Measurements from ENCODE around the gene MRGPRX1. TPM values are rescaled to one million over a fixed set of nuclear protein-coding genes. Genes with fewer than 3 reads are reported as not detected.
"Not testable (repeated sequence)": the region's sequence is repeated elsewhere in the genome, so short reads cannot be mapped to it uniquely, and the experiment has no call there.

The MRGPRX1 gene
- polyA plus RNA-seq, 2 donors: not detected

DNA sequence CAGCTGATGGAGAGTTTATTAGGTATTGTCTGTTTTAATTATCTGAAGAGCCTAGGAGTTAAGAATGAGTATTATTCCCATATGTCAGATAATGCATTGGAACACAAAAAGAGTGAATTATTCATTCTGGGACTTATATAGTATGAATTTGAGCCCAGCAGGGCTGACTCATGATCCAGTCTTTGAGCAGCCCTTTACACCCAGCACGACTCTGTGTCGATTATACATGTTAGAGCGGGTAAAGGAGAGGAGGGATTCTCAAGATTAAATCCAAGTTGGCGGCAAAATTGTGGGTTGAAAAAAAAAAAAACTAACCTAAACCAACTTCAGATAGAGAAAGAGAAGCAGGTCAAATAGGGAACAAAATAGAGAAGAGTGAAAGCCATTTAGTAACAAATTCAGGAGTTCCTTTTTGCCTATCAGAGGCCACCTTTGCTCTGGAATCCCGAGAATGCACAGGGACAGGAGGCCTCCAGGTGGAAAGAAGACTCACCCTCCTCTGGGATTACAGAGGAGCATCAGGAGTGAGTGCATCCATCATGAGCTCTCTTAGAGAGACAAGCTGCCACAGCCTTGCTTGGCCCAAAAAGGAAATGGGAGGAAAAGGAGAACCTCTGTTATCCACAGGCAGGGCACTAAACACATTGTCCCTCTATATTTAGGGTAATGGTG, 3.1 kb downstream of the MRGPRX1 start:
- H3K9me3 ChIP-seq (ENCODE audit: control insufficient read depth in 2 of 2, insufficient read depth in 1 of 2, low read depth in 1 of 2, low read length in 1 of 2): no peaks in the 10 kb centered on the region
- no peaks in the 10 kb centered on the region for H3K4me1 ChIP-seq (ENCODE audit: control insufficient read depth in 2 of 2, insufficient read depth in 2 of 2, low read length in 1 of 2)
- WGBS, 2 donors: 41 to 57% methylated on average over 5 of the region's 5 CpGs
- no peaks in the 10 kb centered on the region for H3K27me3 ChIP-seq (ENCODE audit: control insufficient read depth in 1 of 2, insufficient read depth in 2 of 2, low read length in 2 of 2)
- H3K36me3 ChIP-seq (ENCODE audit: control insufficient read depth in 2 of 2, insufficient read depth in 2 of 2, low read length in 1 of 2): no peaks in the 10 kb centered on the region
- no peak overlapping the region for H3K27ac ChIP-seq (ENCODE audit: low read depth in 2 of 2, low read length in 1 of 2)
- H3K4me3 ChIP-seq (ENCODE audit: low read depth in 1 of 2, low read length in 2 of 2): no peak overlapping the region

DNA sequence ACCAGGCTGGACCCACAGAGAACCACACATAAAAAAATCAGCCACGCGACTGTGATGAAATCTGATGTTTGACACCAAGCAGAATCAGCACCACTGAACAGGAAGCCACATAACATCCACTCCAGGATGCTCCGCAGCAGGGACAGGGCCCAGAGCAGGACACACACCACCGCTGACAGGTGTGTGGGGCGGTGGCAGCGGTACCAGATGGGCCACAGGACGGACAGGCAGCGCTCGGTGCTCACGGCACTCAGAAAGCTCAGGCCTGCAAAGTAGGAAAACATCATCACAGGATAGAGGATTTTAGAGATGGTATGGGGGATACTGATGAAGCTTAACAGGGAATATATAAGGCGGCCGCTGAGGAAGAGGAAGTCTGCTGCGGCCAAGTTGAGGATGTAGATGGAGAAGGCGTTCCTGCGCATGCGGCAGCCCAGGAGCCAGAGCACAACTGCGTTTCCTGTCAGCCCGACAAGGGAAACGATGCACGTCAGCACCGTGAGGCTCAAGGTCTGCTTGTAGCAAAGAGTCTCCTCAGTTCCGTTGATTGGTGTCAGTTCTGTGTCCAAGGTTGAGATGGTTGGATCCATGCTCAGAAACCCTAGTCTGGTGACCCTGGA, 4.9 kb downstream of the MRGPRX1 start:
- no peaks in the 10 kb centered on the region for H3K4me1 ChIP-seq (ENCODE audit: control insufficient read depth in 2 of 2, insufficient read depth in 2 of 2, low read length in 1 of 2)
- no peak overlapping the region for H3K4me3 ChIP-seq (ENCODE audit: low read depth in 1 of 2, low read length in 2 of 2)
- no peaks in the 10 kb centered on the region for H3K27me3 ChIP-seq (ENCODE audit: control insufficient read depth in 1 of 2, insufficient read depth in 2 of 2, low read length in 2 of 2)
- H3K9me3 ChIP-seq (ENCODE audit: control insufficient read depth in 2 of 2, insufficient read depth in 1 of 2, low read depth in 1 of 2, low read length in 1 of 2): no peaks in the 10 kb centered on the region
- WGBS, 2 donors: 84 to 87% methylated on average over 22 of the region's 22 CpGs
- no peak overlapping the region for H3K27ac ChIP-seq (ENCODE audit: low read depth in 2 of 2, low read length in 1 of 2)
- H3K36me3 ChIP-seq (ENCODE audit: control insufficient read depth in 2 of 2, insufficient read depth in 2 of 2, low read length in 1 of 2): no peaks in the 10 kb centered on the region

- no peaks in the 10 kb centered on the region for H3K36me3 ChIP-seq (ENCODE audit: control insufficient read depth in 2 of 2, insufficient read depth in 2 of 2, low read length in 1 of 2)
- H3K9me3 ChIP-seq (ENCODE audit: control insufficient read depth in 2 of 2, insufficient read depth in 1 of 2, low read depth in 1 of 2, low read length in 1 of 2): no peaks in the 10 kb centered on the region
- 87 to 88% methylated on average over 3 of the region's 3 CpGs for WGBS, 2 donors
- no peak overlapping the region for H3K4me3 ChIP-seq (ENCODE audit: low read depth in 1 of 2, low read length in 2 of 2)
- no peaks in the 10 kb centered on the region for H3K27me3 ChIP-seq (ENCODE audit: control insufficient read depth in 1 of 2, insufficient read depth in 2 of 2, low read length in 2 of 2)
- H3K4me1 ChIP-seq (ENCODE audit: control insufficient read depth in 2 of 2, insufficient read depth in 2 of 2, low read length in 1 of 2): no peaks in the 10 kb centered on the region
- no peak overlapping the region for H3K27ac ChIP-seq (ENCODE audit: low read depth in 2 of 2, low read length in 1 of 2)
These were observed 11.5 kb downstream of the MRGPRX1 start for GRCh38 chr11:18927550-18928322.

DNA sequence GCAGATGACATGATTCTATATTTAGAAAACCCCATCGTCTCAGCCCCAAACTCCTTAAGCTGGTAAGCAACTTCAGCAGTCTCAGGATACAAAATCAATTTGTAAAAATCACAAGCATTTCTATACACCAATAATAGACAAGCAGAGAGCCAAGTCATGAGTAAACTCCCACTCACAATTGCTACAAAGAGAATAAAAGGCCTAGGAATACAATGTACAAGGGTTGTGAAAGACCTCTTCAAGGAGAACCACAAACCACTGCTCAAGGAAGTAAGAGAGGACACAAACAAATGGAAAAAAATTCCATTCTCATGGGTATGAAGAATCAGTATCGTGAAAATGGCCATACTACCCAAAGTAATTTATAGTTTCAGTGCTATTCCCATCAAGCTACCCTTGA, 13.8 kb downstream of the MRGPRX1 start:
- 54 to 73% methylated on average over 2 of the region's 2 CpGs for WGBS, 2 donors
- H3K4me1 ChIP-seq (ENCODE audit: control insufficient read depth in 2 of 2, insufficient read depth in 2 of 2, low read length in 1 of 2); H3K4me3 ChIP-seq (ENCODE audit: low read depth in 1 of 2, low read length in 2 of 2); H3K36me3 ChIP-seq (ENCODE audit: control insufficient read depth in 2 of 2, insufficient read depth in 2 of 2, low read length in 1 of 2); H3K9me3 ChIP-seq (ENCODE audit: control insufficient read depth in 2 of 2, insufficient read depth in 1 of 2, low read depth in 1 of 2, low read length in 1 of 2); H3K27me3 ChIP-seq (ENCODE audit: control insufficient read depth in 1 of 2, insufficient read depth in 2 of 2, low read length in 2 of 2); H3K27ac ChIP-seq (ENCODE audit: low read depth in 2 of 2, low read length in 1 of 2): not testable (repeated sequence)

GRCh38 chr11:18912883-18913282, 26.3 kb downstream of the MRGPRX1 start:
- no peaks in the 10 kb centered on the region for H3K9me3 ChIP-seq (ENCODE audit: control insufficient read depth in 2 of 2, insufficient read depth in 1 of 2, low read depth in 1 of 2, low read length in 1 of 2)
- 48 to 58% methylated on average over 2 of the region's 2 CpGs for WGBS, 2 donors
- no peaks in the 10 kb centered on the region for H3K27me3 ChIP-seq (ENCODE audit: control insufficient read depth in 1 of 2, insufficient read depth in 2 of 2, low read length in 2 of 2)
- no peak overlapping the region for H3K4me3 ChIP-seq (ENCODE audit: low read depth in 1 of 2, low read length in 2 of 2)
- no peaks in the 10 kb centered on the region for H3K4me1 ChIP-seq (ENCODE audit: control insufficient read depth in 2 of 2, insufficient read depth in 2 of 2, low read length in 1 of 2)
- H3K27ac ChIP-seq (ENCODE audit: low read depth in 2 of 2, low read length in 1 of 2): no peak overlapping the region
- no peaks in the 10 kb centered on the region for H3K36me3 ChIP-seq (ENCODE audit: control insufficient read depth in 2 of 2, insufficient read depth in 2 of 2, low read length in 1 of 2)

DNA sequence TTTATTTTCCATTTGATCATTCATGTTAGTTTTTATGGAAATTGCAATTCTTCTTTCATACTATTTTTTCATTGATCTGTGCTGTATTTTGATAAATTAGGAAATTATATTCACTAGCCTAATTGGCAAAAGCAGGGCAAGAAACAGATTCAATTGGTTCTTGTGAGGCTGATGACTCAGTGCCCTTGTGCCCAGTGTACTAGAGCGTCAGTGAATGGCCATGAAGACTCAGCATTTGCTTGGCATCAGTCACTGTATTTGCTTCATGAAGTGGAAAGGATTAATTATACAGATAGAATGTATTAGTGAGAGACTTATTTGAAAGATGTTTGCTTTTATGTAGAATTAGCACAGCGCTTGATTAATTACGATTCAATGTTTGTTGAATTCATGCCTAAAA, 31.8 kb downstream of the MRGPRX1 start:
- Histone ChIP-seq H3K27me3 (ENCODE audit: control insufficient read depth in 1 of 2, insufficient read depth in 2 of 2, low read length in 2 of 2) (no peaks in the 10 kb centered on the region), H3K36me3 (ENCODE audit: control insufficient read depth in 2 of 2, insufficient read depth in 2 of 2, low read length in 1 of 2) (no peaks in the 10 kb centered on the region), H3K27ac (ENCODE audit: low read depth in 2 of 2, low read length in 1 of 2) (no peak overlapping the region), H3K9me3 (ENCODE audit: control insufficient read depth in 2 of 2, insufficient read depth in 1 of 2, low read depth in 1 of 2, low read length in 1 of 2) (no peaks in the 10 kb centered on the region), H3K4me3 (ENCODE audit: low read depth in 1 of 2, low read length in 2 of 2) (no peak overlapping the region), H3K4me1 (ENCODE audit: control insufficient read depth in 2 of 2, insufficient read depth in 2 of 2, low read length in 1 of 2) (no peaks in the 10 kb centered on the region)
- 58 to 67% methylated on average over 3 of the region's 3 CpGs for WGBS, 2 donors

DNA sequence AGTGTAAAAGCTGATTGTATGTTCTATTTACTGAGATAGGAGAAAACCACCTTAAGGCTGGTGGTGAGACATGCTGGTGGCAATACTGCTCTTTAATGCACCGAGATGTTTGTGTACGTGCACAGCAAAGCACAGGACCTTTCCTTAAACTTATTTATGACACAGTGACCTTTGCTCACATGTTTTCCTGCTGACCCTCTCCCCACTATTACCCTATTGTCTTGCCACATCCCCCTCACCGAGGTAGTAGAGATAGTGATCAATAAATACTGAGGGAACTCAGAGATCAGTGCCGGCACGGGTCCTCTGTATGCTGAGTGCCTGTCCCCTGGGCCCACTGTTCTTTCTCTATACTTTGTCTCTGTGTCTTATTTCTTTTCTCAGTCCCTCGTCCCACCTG, 38.6 kb downstream of the MRGPRX1 start:
- H3K4me3 ChIP-seq (ENCODE audit: low read depth in 1 of 2, low read length in 2 of 2): not testable (repeated sequence)

DNA sequence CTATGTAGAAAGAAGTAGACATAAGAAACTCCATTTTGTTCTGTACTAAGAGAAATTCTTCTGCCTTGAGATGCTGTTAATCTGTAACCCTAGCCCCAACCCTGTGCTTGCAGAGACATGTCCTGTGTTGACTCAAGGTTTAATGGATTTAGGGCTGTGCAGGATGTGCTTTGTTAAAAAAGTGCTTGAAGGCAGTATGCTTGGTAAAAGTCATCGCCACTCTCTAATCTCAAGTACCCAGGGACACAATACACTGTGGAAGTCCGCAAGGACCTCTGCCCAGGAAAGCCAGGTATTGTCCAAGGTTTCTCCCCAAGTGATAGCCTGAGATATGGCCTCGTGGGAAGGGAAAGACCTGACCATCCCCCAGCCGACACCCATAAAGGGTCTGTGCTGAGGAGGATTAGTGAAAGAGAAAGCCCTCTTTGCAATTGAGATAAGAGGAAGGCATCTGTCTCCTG, 39.0 kb downstream of the MRGPRX1 start:
- H3K27me3 ChIP-seq (ENCODE audit: control insufficient read depth in 1 of 2, insufficient read depth in 2 of 2, low read length in 2 of 2); H3K4me1 ChIP-seq (ENCODE audit: control insufficient read depth in 2 of 2, insufficient read depth in 2 of 2, low read length in 1 of 2); H3K36me3 ChIP-seq (ENCODE audit: control insufficient read depth in 2 of 2, insufficient read depth in 2 of 2, low read length in 1 of 2); H3K4me3 ChIP-seq (ENCODE audit: low read depth in 1 of 2, low read length in 2 of 2); H3K9me3 ChIP-seq (ENCODE audit: control insufficient read depth in 2 of 2, insufficient read depth in 1 of 2, low read depth in 1 of 2, low read length in 1 of 2); H3K27ac ChIP-seq (ENCODE audit: low read depth in 2 of 2, low read length in 1 of 2): not testable (repeated sequence)
- 20 to 26% methylated on average over 4 of the region's 4 CpGs for WGBS, 2 donors

More for the DNA sequence above, 38.6 kb downstream of the MRGPRX1 start:
- not testable (repeated sequence) for H3K4me1 ChIP-seq (ENCODE audit: control insufficient read depth in 2 of 2, insufficient read depth in 2 of 2, low read length in 1 of 2); H3K36me3 ChIP-seq (ENCODE audit: control insufficient read depth in 2 of 2, insufficient read depth in 2 of 2, low read length in 1 of 2); H3K27ac ChIP-seq (ENCODE audit: low read depth in 2 of 2, low read length in 1 of 2); H3K27me3 ChIP-seq (ENCODE audit: control insufficient read depth in 1 of 2, insufficient read depth in 2 of 2, low read length in 2 of 2); H3K9me3 ChIP-seq (ENCODE audit: control insufficient read depth in 2 of 2, insufficient read depth in 1 of 2, low read depth in 1 of 2, low read length in 1 of 2)
- WGBS, 2 donors: 27 to 34% methylated on average over 6 of the region's 6 CpGs

DNA sequence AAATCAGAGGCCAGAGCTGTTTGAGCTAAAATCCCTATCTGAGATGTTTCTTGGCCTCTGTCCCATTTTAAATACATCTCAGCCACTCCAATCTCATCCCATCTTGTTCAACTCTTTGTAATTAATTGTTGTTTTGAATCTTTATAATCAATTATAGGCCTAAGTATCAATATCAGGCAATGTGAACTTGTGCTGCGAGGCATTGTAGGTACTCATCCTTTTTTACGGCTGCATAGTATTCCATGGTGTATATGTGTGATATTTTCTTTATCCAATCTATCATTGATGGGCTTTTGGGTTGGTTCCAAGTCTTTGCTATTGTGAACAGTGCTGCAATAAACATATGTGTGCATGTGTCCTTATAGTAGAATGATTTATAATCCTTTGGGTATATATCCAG, 47.5 kb downstream of the MRGPRX1 start:
- H3K4me1 ChIP-seq (ENCODE audit: control insufficient read depth in 2 of 2, insufficient read depth in 2 of 2, low read length in 1 of 2); H3K4me3 ChIP-seq (ENCODE audit: low read depth in 1 of 2, low read length in 2 of 2); H3K9me3 ChIP-seq (ENCODE audit: control insufficient read depth in 2 of 2, insufficient read depth in 1 of 2, low read depth in 1 of 2, low read length in 1 of 2); H3K27me3 ChIP-seq (ENCODE audit: control insufficient read depth in 1 of 2, insufficient read depth in 2 of 2, low read length in 2 of 2); H3K27ac ChIP-seq (ENCODE audit: low read depth in 2 of 2, low read length in 1 of 2); H3K36me3 ChIP-seq (ENCODE audit: control insufficient read depth in 2 of 2, insufficient read depth in 2 of 2, low read length in 1 of 2): not testable (repeated sequence)
- 96 to 99% methylated on average over 2 of the region's 2 CpGs for WGBS, 2 donors

Measured in esophagus (tissue), 2 donors.